ENCODE data around the gene ATP5PB. TPM values are rescaled to one million over a fixed set of nuclear protein-coding genes. Genes with fewer than 3 reads are reported as not detected.

ATP5PB gene
- total RNA-seq, 1 donor from 2014 or later: 220 TPM

GRCh38 chr1:111475701-111476100 lies 26.4 kb downstream of the ATP5PB start:
- ChIA-PET CTCF (interaction anchor here (1.4 to 12.6 kb wide), 3 partner anchors 10 to 32 kb away, joined by 3 to 123 read pairs (median 3); no protein-coding TSS in a partner anchor), POLR2A (interaction anchor here (0.7 to 15.3 kb wide), 8 partner anchors 8 to 1091 kb away, joined by 3 to 234 read pairs (median 8); partner anchors contain the start of genes ADORA3, ATP5PB, TMIGD3 and WDR77)
- Mint-ChIP-seq H3K4me3 (peak overlapping the region; percentile 89), H3K9me3 (no peaks in the 10 kb centered on the region), H3K27me3 (no peaks in the 10 kb centered on the region), H3K27ac (peak overlapping the region; percentile 98), H3K36me3 (ENCODE audit: low read depth) (peaks cover 21% of the 10 kb centered on the region), H3K4me1 (peaks cover 65% of the 10 kb centered on the region)
- DNase-seq (no peak), ATAC-seq (ENCODE audit: low read depth) (no peak)
- intact Hi-C loops (cut with micrococcal nuclease): loop anchor here (10.0 kb wide), 2 partner anchors 601 to 1139 kb away; partner anchors contain the start of genes CAPZA1, CD53 and ST7L
- TF ChIP-seq, protein P1, sequence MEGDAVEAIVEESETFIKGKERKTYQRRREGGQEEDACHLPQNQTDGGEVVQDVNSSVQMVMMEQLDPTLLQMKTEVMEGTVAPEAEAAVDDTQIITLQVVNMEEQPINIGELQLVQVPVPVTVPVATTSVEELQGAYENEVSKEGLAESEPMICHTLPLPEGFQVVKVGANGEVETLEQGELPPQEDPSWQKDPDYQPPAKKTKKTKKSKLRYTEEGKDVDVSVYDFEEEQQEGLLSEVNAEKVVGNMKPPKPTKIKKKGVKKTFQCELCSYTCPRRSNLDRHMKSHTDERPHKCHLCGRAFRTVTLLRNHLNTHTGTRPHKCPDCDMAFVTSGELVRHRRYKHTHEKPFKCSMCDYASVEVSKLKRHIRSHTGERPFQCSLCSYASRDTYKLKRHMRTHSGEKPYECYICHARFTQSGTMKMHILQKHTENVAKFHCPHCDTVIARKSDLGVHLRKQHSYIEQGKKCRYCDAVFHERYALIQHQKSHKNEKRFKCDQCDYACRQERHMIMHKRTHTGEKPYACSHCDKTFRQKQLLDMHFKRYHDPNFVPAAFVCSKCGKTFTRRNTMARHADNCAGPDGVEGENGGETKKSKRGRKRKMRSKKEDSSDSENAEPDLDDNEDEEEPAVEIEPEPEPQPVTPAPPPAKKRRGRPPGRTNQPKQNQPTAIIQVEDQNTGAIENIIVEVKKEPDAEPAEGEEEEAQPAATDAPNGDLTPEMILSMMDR (IDR thresholded peaks at IDR 0.05): no peak

DNA sequence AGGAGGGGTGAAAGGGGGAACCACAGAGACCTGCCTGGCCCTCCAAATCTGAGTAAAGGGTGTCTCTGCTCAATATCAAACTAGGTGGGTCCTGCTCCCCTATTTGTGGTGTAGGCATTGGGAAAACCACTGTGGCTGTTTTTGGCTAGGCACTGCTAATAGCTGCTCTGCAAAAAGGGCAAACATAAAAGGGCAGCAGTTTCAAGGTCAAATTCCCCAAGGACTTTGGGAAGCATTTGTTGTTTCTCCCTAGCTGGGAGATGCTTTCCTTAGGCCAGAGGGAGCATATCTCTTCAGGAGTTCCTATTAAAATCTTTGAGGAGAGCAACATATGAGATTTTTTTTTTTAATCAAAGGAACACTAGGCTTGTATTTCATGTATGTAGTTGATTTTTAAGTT lies 26.9 kb downstream of the ATP5PB start:
- peak overlapping the region; percentile 98 for H3K27ac Mint-ChIP-seq
- no peaks in the 10 kb centered on the region for H3K27me3 Mint-ChIP-seq
- DNase-seq (no peak), ATAC-seq (ENCODE audit: low read depth) (no peak)
- TF ChIP-seq, protein P1 (IDR thresholded peaks at IDR 0.05): no peak
- peak overlapping the region; percentile 89 for H3K4me3 Mint-ChIP-seq
- ChIA-PET POLR2A (interaction anchor here (0.6 to 15.3 kb wide), 13 partner anchors 9 to 1091 kb away, joined by 3 to 234 read pairs (median 5); partner anchors contain the start of genes ADORA3, ATP5PB, RAP1A and TMIGD3), CTCF (interaction anchor here (0.5 to 12.6 kb wide), 6 partner anchors 10 to 482 kb away, joined by 3 to 123 read pairs (median 3); no protein-coding TSS in a partner anchor)
- H3K4me1 Mint-ChIP-seq: peaks cover 68% of the 10 kb centered on the region
- intact Hi-C loops (cut with micrococcal nuclease): loop anchor here (10.0 kb wide), 2 partner anchors 601 to 1139 kb away; partner anchors contain the start of genes CAPZA1, CD53 and ST7L
- H3K36me3 Mint-ChIP-seq (ENCODE audit: low read depth): peaks cover 21% of the 10 kb centered on the region
- no peaks in the 10 kb centered on the region for H3K9me3 Mint-ChIP-seq

DNA sequence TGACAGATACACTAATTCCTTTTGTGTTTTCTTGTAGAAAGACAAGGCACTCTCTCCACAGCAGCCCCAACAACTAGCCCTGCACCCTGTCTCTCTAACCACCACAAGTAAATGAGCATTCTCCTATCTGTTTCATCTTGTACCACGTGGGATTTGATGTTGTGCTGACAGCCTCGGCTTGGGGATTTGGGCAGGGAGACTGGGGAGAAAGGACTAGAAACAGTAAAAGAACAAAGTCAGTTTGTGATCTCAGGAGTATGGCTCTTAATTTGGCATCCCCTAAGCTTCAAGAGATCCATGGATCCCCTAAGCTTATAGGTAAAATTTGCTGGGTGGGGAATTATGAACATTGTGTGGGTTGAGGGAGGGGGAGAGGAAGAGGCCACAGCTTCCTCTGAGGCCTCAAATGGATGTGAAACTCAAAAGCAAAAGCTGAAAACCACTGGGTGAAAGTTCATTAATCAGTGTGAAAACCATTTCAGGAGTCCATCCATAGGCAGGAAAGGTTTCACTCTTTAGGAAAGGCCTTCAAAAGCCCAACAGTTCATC lies 27.6 kb downstream of the ATP5PB start:
- H3K4me1 Mint-ChIP-seq: peaks cover 74% of the 10 kb centered on the region
- ATAC-seq (ENCODE audit: low read depth) (peak; percentile 63), DNase-seq (no peak)
- peak overlapping the region; percentile 98 for H3K27ac Mint-ChIP-seq
- ChIA-PET POLR2A (interaction anchor here (0.6 to 15.3 kb wide), 12 partner anchors 9 to 337 kb away, joined by 3 to 234 read pairs (median 6); partner anchors contain the start of genes ADORA3, ATP5PB, DRAM2 and INKA2), CTCF (interaction anchor here (0.5 to 12.6 kb wide), 11 partner anchors 9 to 483 kb away, joined by 3 to 123 read pairs (median 3); partner anchors contain the start of genes ADORA3 and TMIGD3)
- peak overlapping the region; percentile 89 for H3K4me3 Mint-ChIP-seq
- intact Hi-C loops (cut with micrococcal nuclease): loop anchor here (1.0 to 10.0 kb wide), 4 partner anchors 30 to 1138 kb away; partner anchors contain the start of genes CAPZA1, CD53, DDX20 and ST7L
- peaks cover 21% of the 10 kb centered on the region for H3K36me3 Mint-ChIP-seq (ENCODE audit: low read depth)
- no peaks in the 10 kb centered on the region for H3K9me3 Mint-ChIP-seq
- no peaks in the 10 kb centered on the region for H3K27me3 Mint-ChIP-seq
- TF ChIP-seq, protein P1 (IDR thresholded peaks at IDR 0.05): no peak

GRCh38 chr1:111480674-111481073 lies 31.4 kb downstream of the ATP5PB start:
- intact Hi-C loops (cut with micrococcal nuclease): loop anchor here (1.0 to 2.0 kb wide), 7 partner anchors 28 to 888 kb away; partner anchors contain the start of gene DDX20
- Mint-ChIP-seq H3K36me3 (ENCODE audit: low read depth) (peaks cover 12% of the 10 kb centered on the region), H3K4me1 (peaks cover 51% of the 10 kb centered on the region), H3K27me3 (no peaks in the 10 kb centered on the region), H3K27ac (no peak overlapping the region), H3K4me3 (no peak overlapping the region), H3K9me3 (no peaks in the 10 kb centered on the region)
- TF ChIP-seq, protein P1 (IDR thresholded peaks at IDR 0.05): no peak
- ATAC-seq (ENCODE audit: low read depth) (no peak), DNase-seq (no peak)
- CTCF ChIA-PET: interaction anchor here (0.7 to 12.6 kb wide), 14 partner anchors 9 to 289 kb away, joined by 3 to 123 read pairs (median 4); no protein-coding TSS in a partner anchor
- POLR2A ChIA-PET: interaction anchor here (0.6 to 15.3 kb wide), 6 partner anchors 8 to 173 kb away, joined by 3 to 234 read pairs (median 4); partner anchors contain the start of genes ADORA3 and TMIGD3
